ENCODE results near the gene ABCC1.
"Not testable (repeated sequence)": the region's sequence is repeated elsewhere in the genome, so short reads cannot be mapped to it uniquely, and the experiment has no call there.

The ABCC1 gene

DNA sequence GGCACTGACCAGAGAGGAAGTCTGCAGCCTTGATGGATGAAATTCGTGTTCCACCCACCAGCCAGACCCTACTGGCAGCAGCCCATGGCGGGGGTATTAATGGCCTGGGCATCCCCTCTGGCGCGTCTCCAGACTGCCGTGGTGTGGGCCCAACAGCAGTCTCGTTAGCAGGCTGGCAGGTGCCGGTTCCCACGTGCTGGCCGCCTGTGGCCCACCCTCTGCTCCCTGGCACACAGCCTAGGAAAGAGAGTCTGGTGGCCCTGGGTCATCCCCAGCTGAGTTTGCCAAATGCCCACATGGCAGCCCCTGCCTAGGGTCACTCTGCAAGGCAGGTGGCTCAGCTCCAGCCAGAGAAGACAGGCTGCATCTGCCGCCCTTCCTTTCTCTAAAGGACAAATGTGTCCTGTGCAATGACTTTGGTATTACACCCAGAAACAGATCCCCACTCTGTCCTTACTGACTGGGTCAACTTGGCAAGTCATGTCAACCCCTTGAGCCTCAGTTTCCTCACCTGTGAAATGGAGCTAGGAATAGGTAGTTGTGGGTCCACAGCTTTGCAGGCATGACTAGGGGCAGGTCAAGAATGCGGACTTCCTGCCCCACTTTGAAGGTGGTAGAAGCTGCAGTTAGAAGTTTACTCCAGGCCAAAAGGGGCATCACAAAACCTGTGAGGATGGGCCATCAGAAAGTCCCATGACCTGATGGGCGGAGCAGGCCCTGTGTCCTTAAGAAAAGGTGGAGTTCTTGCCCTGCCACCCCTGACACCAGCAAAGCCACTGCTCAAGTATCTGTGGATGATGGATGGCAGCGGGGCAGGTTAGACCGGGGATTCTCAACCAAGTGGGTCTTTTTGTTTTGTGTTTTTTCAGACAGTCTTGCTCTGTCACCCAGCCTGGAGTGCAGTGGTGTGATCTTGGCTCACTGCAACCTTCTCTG, 197.2 kb downstream of the ABCC1 start:
- TF ChIP-seq ZFX (IDR thresholded peaks at IDR 0.05) (no peak), CTCF (conservative IDR thresholded peaks at IDR 0.05) (no peak)
- H3K27ac ChIP-seq = no peak overlapping the region

- TF ChIP-seq ZFX (IDR thresholded peaks at IDR 0.05) = no peak
- no peak for TF ChIP-seq CTCF (conservative IDR thresholded peaks at IDR 0.05)
- no peak overlapping the region for H3K27ac ChIP-seq
These were observed 198.0 kb downstream of the ABCC1 start for GRCh38 chr16:16147316-16147999.

DNA sequence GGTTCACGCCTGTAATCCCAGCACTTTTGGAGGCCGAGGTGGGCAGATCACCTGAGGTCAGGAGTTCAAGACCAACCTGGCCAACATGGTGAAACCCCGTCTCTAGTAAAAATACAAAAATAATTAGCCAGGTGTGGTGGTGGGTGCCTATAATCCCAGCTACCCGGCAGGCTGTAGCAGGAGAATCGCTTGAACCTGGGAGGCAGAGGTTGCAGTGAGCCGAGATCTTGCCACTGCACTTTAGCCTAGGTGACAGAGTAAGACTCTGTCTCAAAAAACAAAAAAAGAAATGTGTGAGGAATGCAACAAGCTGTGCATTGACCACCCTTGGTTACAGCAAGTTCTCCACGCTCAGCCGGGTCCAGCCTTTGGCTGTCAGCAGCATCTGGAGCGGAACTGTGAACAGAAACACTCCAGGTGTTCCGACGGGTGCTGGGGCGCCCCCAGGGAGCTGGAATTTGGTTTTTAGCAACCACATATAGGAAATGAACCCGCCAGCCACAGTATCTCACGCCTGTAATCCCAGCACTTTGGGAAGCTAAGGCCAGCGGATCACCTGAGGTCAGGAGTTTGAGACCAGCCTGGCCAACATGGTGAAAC, 198.7 kb downstream of the ABCC1 start:
- not testable (repeated sequence) for H3K27ac ChIP-seq

DNA sequence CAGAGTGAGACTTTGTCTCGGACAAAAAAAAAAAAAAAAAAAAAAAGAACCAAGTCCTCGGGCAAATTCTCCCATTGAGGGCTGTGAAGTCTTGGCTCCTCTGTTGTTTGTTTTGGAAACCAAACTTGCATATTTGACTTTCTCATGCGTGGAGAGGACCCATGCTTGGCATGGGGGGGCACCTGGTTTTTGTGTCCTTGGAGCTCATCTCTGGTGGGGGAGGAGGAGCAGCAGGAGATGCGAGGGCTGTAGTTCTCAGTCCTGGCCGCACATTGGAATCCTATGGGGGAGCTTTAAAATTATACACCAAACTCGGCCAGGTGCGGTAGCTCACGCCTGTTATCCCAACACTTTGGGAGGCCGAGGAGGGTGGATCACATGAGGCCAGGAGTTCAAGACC, 199.3 kb downstream of the ABCC1 start:
- TF ChIP-seq ZFX (IDR thresholded peaks at IDR 0.05) (no peak), CTCF (conservative IDR thresholded peaks at IDR 0.05) (no peak)
- H3K27ac ChIP-seq = no peak overlapping the region; the same call in 1 of the 2 replicates

DNA sequence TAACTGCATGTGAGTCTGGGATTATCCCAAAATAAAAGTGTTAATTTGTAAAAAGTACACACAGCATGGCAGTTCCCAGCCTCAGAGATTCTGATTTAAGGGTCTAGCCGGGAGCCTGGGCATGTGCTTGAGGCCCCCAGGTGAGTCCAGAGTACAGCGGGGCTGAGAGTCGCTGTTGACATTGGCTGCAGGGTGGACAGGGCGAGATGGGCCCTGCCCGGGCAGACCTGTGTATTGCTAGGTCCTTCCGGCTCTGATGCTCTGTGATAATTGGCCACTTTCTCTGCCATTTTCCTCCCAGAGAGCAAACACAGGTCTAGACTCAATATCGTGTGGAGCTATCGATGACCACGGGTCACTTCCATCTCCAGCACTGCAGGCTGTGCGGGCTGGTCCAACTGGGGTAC, 200.3 kb downstream of the ABCC1 start:
- no peak overlapping the region for H3K27ac ChIP-seq
- no peak for TF ChIP-seq CTCF (conservative IDR thresholded peaks at IDR 0.05)
- no peak for TF ChIP-seq ZFX (IDR thresholded peaks at IDR 0.05)

DNA sequence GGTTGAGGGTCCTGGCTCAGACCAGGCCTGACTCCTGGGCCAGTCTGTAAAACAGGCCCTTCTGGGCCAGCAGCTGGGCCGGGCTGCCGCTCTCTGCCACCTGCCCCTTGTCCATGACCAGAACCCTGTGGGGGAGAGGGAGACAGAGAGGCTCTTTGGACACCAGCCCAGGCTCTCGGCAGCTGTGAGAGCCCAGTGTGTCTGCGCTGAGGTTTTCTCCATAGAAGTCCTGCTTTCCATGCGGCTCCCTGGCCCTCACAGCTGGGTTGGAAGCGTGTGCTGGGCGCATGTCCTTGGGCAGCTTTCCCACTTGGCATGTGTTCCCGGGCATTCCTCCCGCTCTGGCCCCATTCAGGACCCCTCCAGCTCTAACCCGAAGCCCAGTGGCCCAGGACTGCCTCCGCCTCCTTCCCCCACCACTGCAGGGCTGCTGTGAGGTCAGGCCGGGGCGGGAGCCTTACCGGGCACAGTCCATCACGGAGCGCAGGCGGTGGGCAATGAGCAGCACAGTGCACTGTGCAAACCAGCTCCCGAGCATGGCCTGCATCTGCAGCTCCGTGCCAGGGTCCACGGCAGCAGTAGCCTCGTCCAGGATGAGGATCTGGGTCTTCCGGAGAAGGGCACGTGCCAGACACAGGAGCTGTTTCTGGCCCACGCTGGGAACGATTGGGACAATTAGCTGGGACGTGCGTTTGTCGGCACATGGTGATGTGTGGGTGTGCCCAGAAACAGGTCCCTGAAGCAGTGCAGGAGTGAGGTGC, 200.9 kb downstream of the ABCC1 start:
- TF ChIP-seq ZFX (IDR thresholded peaks at IDR 0.05) (no peak), CTCF (conservative IDR thresholded peaks at IDR 0.05) (no peak)
- H3K27ac ChIP-seq = no peak overlapping the region

- no peak overlapping the region for H3K27ac ChIP-seq
- TF ChIP-seq CTCF (conservative IDR thresholded peaks at IDR 0.05) (no peak), ZFX (IDR thresholded peaks at IDR 0.05) (no peak)
These were observed 201.4 kb downstream of the ABCC1 start for GRCh38 chr16:16150878-16151152.
